ENCODE measurements around the gene FBXO27.
"Not testable (repeated sequence)": the region's sequence is repeated elsewhere in the genome, so short reads cannot be mapped to it uniquely, and the experiment has no call there.

Gene FBXO27

GRCh38 chr19:39037194-39037593, 4.8 kb upstream of the FBXO27 start:
- no peak for DNase-seq

DNA sequence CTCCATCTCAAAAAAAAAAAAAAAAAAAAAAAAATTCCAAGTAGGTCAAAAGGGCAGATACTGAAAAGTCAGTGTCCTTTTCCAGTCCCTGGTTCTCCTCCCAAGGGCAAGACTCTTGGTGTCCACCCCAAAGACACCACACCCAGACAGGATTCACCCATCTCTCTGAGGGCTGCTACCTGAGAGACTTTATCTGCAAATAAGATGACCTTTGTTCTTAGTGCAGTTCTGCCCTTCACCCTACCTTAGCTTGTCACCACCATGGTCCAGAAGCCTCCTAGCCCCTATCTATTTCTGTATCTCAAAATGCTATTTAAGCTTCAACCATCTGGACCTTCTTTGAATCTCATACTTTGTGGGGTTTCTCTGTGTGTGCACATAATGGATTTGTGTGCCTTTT, 4.2 kb upstream of the FBXO27 start:
- DNase-seq, result no peak

- DNase-seq, result peak; percentile 94 to 100
Measured at GRCh38 chr19:39031368-39032062, 834 bp downstream of the FBXO27 start.

DNA sequence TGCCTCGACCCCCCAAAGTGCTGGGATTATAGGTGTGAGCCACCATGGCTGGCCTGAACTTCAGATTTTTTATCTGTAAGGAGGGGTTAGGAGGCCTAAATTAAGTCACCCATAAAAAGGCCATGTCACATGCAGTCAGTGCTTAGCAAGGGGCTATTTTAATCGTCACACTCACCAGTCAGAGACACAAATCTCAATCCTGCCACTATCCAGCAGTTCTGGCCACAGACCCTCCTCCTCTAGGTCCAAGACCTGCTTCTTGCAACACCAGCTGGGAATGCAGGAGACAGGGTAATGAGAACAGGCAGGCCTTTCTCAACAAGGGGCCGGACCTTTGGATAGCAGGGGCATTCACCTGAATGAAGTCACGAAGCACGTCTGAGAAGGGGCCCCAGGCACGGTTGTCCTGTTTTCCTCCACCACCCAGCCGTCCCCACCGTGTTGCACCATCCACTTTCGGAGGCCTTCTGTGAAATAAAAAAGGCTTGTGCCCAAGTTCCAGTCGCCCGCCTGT, 1.4 kb downstream of the FBXO27 start:
- no peak for DNase-seq

GRCh38 chr19:39024875-39025641, 7.3 kb downstream of the FBXO27 start:
- DNase-seq, result no peak

DNA sequence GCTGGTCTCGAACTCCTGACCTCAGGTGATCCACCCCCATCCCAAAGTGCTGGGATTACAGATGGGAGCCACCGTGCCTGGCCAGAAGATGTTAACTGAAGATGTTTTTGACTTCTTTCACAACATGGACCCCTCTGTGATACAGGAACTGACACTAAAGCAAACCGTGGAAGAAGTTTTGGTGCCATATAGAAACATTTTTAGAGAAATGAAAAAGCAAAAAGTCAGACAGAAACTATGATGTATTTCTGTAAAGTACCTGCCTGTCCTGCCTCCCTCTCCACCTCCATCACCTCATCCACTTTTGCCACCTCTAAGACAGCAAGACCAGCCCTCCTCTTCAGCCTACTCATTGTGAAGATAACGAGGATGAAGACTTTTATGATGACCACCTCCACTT, 11.3 kb downstream of the FBXO27 start:
- no peak for DNase-seq

DNA sequence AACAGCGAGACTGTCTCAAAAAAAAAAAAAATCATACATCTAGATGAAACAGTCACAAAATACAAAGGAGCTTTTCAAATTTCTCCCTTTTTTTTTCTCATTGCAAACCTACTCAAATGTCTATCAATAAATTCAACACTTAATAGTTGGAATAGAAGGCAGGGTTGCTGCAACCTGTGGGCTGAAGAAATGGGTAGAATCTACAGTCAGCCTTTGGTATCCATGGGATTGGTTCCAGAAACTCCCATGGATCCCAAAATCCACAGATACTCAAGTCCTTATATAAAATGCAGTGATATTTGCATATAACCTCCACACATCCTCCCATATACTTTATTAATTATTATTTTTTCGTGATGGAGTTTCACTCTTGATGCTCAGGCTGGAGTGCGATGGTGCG, 14.7 kb downstream of the FBXO27 start:
- DNase-seq, result no peak

- no peak for DNase-seq
Measured at GRCh38 chr19:39017026-39017425, 15.3 kb downstream of the FBXO27 start.

DNA sequence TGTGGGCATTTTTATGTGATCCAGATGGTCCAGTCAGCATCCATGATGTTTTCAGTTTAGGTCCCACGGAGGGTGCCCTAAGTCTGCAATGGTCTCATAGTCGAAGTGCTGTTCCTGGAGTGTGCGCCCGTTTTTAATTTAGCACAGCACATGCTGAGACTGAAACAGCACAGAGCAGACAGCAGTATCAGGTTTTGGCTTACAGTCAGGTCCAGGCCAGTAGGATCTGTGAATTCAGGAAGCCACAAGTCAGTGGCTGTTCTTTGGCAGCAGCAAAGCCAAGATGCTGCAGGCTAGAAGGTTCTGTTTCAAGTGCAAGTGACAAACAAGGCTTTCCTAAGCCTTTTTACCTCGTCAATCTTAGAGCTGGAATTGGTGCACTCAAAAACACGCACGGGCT, 18.3 kb downstream of the FBXO27 start:
- no peak for DNase-seq

- no peak for DNase-seq
Measured at GRCh38 chr19:39009001-39009400, 23.3 kb downstream of the FBXO27 start.

- DNase-seq, result no peak
Measured at GRCh38 chr19:39008137-39008536, 24.2 kb downstream of the FBXO27 start.

GRCh38 chr19:39007096-39007495, 25.3 kb downstream of the FBXO27 start:
- DNase-seq, result peak; percentile 42 to 73

GRCh38 chr19:39004403-39004802, 27.9 kb downstream of the FBXO27 start:
- no peak for DNase-seq

GRCh38 chr19:39003796-39004195, 28.6 kb downstream of the FBXO27 start:
- no peak for DNase-seq

GRCh38 chr19:39003188-39003587, 29.2 kb downstream of the FBXO27 start:
- DNase-seq, result no peak

- DNase-seq, result no peak
Measured at GRCh38 chr19:39001041-39001440, 31.3 kb downstream of the FBXO27 start.

DNA sequence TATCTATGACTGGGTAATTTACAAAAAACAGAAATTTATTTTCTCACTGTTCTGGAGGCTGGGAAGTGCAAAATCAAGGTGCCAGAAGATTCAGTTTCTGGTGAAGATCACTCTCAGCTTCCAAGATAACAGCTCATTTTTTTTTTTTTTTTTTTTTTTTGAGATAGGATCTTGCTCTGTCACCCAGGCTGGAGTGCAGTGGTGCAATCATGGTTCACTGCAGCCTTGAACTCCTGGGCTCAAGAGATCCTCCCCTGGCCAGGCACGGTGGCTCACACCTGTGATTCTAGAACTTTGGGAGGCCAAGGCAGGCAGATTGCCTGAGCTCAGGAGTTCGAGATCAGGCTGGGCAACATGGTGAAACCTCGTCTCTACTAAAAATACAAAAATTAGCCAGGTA, 34.8 kb downstream of the FBXO27 start:
- DNase-seq, result not testable (repeated sequence)

GRCh38 chr19:38993271-38993670, 39.1 kb downstream of the FBXO27 start:
- DNase-seq, result no peak

DNA sequence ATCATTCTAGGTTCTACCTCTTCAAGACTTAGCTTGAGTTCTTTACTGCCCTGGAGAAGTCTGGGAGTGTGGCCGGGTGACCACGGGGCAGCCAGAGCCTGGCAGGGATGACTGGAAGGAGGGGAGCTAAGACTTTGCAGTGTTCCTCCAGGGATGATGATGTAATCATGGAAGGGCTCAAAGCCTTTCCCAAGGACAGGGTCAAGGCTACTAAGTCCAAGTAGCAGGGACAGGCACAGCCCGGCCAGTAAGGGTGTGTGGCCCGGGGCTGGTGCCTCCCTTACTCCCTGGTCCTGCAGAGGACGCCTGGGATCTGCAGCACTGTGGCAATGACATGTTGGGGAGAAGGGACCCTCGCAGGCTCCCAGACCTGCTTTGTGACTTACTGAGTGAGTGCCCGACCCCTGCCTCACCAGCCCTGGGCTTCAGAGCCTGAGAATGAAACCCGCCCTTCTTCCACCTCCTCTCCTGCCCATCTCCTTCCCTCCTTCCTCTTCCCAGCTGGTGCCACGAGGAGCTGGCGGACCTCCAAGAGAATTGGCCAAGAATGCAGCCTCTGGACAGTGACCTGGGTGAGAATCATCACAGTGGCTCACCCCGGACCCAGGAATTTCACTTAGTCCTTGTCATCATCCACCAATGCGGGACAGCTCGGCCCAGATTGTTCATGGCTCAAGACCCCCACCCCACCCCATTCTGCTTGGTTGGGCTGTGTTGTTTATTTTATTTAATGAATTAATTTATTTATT, 41.2 kb downstream of the FBXO27 start:
- no peak for DNase-seq

- DNase-seq, result not testable (repeated sequence)
Measured at GRCh38 chr19:38989614-38990013, 42.7 kb downstream of the FBXO27 start.

DNA sequence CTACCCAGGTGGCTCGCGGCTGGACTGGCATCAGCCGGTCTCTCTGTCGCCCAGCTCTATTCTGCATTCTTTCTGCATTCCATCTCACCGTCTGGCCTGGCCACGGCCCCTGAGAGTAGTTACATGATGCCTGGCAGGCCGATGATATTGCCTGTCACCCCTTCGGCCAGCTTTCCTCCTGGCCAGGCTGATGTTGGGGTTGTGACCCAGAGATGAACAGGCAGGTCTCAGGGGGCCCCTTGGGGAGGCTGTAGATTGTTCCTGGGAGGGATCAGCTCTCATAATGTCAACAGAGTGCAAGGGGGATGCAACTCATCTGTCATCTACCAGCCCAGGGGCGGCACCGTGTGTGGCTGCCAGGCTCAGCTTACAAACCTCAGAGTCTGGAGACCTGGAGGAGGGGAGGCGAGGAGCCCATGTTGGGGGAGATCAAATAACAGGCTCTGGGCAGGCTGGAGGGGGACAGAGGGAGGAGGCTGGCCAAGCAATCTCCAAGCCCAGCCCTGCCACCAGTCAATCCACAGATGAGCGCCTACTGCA, 43.2 kb downstream of the FBXO27 start:
- peak; percentile 47 to 71 for DNase-seq

DNA sequence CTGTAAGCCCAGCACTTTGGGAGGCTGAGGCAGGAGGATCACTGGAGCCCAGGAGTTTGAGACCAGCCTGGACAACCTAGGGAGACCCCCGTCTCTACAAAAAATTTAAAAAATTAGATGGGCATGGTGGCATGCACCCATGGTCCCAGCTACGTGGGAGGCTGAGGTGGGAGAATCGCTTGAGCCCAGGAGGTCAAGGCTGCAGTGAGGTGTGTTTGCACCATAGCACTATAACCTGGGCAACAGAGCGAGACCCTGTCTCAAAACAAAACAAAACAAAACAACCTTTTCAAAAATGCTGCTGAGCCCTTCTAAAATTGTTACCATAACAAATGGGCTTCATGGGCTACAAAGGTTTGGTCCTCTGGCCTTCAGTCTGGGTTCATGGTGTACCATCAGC, 43.7 kb downstream of the FBXO27 start:
- DNase-seq, result not testable (repeated sequence)

DNA sequence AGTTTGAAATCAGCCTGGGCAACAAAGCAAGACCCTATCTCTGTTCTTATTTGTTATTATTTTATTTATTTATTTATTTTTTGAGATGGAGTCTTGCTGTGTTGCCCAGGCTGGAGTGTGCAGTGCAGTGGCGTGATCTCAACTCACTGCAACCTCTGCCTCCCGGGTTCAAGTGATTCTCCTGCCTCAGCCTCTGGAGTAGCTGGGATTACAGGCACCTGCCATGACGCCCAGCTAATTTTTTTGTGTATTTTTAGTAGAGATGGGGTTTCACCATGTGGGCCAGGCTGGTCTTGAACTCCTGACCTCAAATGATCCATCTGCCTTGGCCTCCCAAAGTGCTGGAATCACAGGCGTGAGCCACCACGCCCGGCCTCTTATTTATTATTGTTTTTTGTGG, 44.6 kb downstream of the FBXO27 start:
- not testable (repeated sequence) for DNase-seq
